GM21529 (cell line): ENCODE data around the gene MYO1G.
A peak's percentile ranks its signal among the peaks of the same experiment; 100 is the strongest.
"Not testable (repeated sequence)": the region's sequence is repeated elsewhere in the genome, so short reads cannot be mapped to it uniquely, and the experiment has no call there.

ENCODE experiments used
- ATAC-seq: cut with Tn5 transposase; IDR thresholded peaks from one replicate; pipeline ENCODE4 v1.9.1; 2021; ENCODE audit not compliant: unreplicated experiment

MYO1G gene

GRCh38 chr7:44978511-44979366, at the start of gene MYO1G:
Gene MYO1G (minus strand): TSS chr7:44979015. CDS start chr7:44978961, 54 bp downstream.
- ATAC-seq, result peak; percentile 58

- no peak for ATAC-seq
Measured at GRCh38 chr7:45028138-45028919, 49.5 kb upstream of the MYO1G start.

GRCh38 chr7:45027774-45028114, 48.9 kb upstream of the MYO1G start:
- ATAC-seq, result peak; percentile 8

GRCh38 chr7:45026984-45027773, 48.4 kb upstream of the MYO1G start:
- peak; percentile 55 for ATAC-seq

- ATAC-seq, result no peak
Measured at GRCh38 chr7:45026013-45026412, 47.2 kb upstream of the MYO1G start.

- not testable (repeated sequence) for ATAC-seq
Measured at GRCh38 chr7:45025473-45025872, 46.7 kb upstream of the MYO1G start.

- no peak for ATAC-seq
Measured at GRCh38 chr7:45024126-45024744, 45.4 kb upstream of the MYO1G start.

GRCh38 chr7:45021604-45022296, 42.9 kb upstream of the MYO1G start:
- peak; percentile 64 for ATAC-seq

- no peak for ATAC-seq
Measured at GRCh38 chr7:45020915-45021314, 42.1 kb upstream of the MYO1G start.

- ATAC-seq, result no peak
Measured at GRCh38 chr7:45017253-45017652, 38.4 kb upstream of the MYO1G start.

- no peak for ATAC-seq
Measured at GRCh38 chr7:45015313-45015712, 36.5 kb upstream of the MYO1G start.

- ATAC-seq, result no peak
Measured at GRCh38 chr7:45013465-45013967, 34.7 kb upstream of the MYO1G start.

- ATAC-seq, result peak; percentile 74
Measured at GRCh38 chr7:45007571-45008328, 28.9 kb upstream of the MYO1G start.

- ATAC-seq, result no peak
Measured at GRCh38 chr7:45007106-45007505, 28.3 kb upstream of the MYO1G start.

- ATAC-seq, result no peak
Measured at GRCh38 chr7:45003789-45004188, 25.0 kb upstream of the MYO1G start.

GRCh38 chr7:45001826-45002225, 23.0 kb upstream of the MYO1G start:
- no peak for ATAC-seq

- ATAC-seq, result peak; percentile 37
Measured at GRCh38 chr7:45001138-45001694, 22.4 kb upstream of the MYO1G start.

- ATAC-seq, result no peak
Measured at GRCh38 chr7:45000093-45001032, 21.5 kb upstream of the MYO1G start, which contains the start of gene CCM2. Gene CCM2 (plus strand): TSS chr7:45000201. CDS start chr7:45000334, 133 bp downstream.
